GM20000 (cell line): ENCODE results near the gene POU2F1.

Experiments
- DNase-seq: peaks from one replicate; pipeline ENCODE4 v3.0.0; 2012; ENCODE audit warnings: low spot score
- CTCF ChIP-seq: IDR thresholded peaks from 2 replicates; pipeline ENCODE4 v1.5.1; 2012; ENCODE audit warnings: mild to moderate bottlenecking, control low read depth; ENCODE audit errors: extremely low read depth, missing control alignments

The POU2F1 gene

GRCh38 chr1:167457936-167458584 lies 237.4 kb downstream of the POU2F1 start:
- DNase-seq, result no peak
- TF ChIP-seq CTCF, result no peak

- TF ChIP-seq CTCF, result no peak
These were observed 240.2 kb downstream of the POU2F1 start for GRCh38 chr1:167460836-167461235.

GRCh38 chr1:167462341-167462740 lies 241.7 kb downstream of the POU2F1 start:
- DNase-seq, result no peak
- TF ChIP-seq CTCF, result no peak

More at GRCh38 chr1:167460836-167461235, 240.2 kb downstream of the POU2F1 start:
- no peak for DNase-seq

- no peak for DNase-seq
- TF ChIP-seq CTCF, result no peak
These were observed 242.4 kb downstream of the POU2F1 start for GRCh38 chr1:167463080-167463479.

GRCh38 chr1:167463875-167464575 lies 243.3 kb downstream of the POU2F1 start:
- no peak for TF ChIP-seq CTCF
- DNase-seq, result no peak

DNA sequence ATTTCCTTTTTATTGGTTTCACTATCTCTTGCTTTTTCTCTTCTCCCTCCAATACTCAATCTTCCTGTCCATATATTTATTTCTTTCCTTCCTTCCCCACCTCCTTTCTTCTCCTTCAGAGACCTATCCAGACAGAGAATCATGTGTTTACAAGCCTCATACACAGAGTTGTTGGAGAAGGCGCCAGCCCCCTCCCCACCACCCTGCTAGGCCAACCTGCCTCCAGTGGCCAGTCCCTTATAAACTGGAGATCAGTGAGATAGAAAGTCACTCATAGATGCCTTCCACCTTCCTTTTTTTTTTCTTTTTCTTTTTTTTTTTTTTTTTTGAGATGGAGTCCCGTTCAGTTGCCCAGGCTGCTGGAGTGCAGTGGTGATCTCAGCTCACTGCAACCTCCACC lies 244.3 kb downstream of the POU2F1 start:
- no peak for DNase-seq
- TF ChIP-seq CTCF, result no peak

GRCh38 chr1:167465743-167466142 lies 245.1 kb downstream of the POU2F1 start:
- TF ChIP-seq CTCF, result no peak
- no peak for DNase-seq
